Muscle of back (tissue), 11 donors: ENCODE measurements around the gene SHISA7. TPM values are rescaled to one million over a fixed set of nuclear protein-coding genes. Genes with fewer than 3 reads are reported as not detected.
A peak's percentile ranks its signal among the peaks of the same experiment; 100 is the strongest.
"Not testable (repeated sequence)": the region's sequence is repeated elsewhere in the genome, so short reads cannot be mapped to it uniquely, and the experiment has no call there.

Source experiments
- DNase-seq, 3 donors: peaks; one replicate each; pipeline versions ENCODE4 v3.0.0 to v3.0.0-alpha.2; 2013
- polyA plus RNA-seq, 10 donors: library from polyadenylated mRNA; unstranded; fragments of 120-200 nt; gene quantifications; one replicate each; pipeline ENCODE4 v1.2.1, GENCODE V29; 2013; ENCODE audit not compliant: insufficient read length in 10 of 10

Gene SHISA7
- polyA plus RNA-seq, 10 donors: 0.07 to 0.39 (median 0.15) TPM

GRCh38 chr19:55419624-55420236 lies 23.4 kb downstream of the SHISA7 start:
- DNase-seq: no peak

- no peak for DNase-seq
Observed at GRCh38 chr19:55419103-55419502, 24.0 kb downstream of the SHISA7 start.

GRCh38 chr19:55418185-55418584 lies 24.9 kb downstream of the SHISA7 start:
- peak; percentile 69 to 87 (median 81) for DNase-seq

- no peak for DNase-seq
Observed at GRCh38 chr19:55410168-55410567, 32.9 kb downstream of the SHISA7 start.

- DNase-seq: not testable (repeated sequence)
Observed at GRCh38 chr19:55409179-55409578, 33.9 kb downstream of the SHISA7 start.

GRCh38 chr19:55408533-55408872 lies 34.6 kb downstream of the SHISA7 start:
- no peak for DNase-seq

- DNase-seq: peak; percentile 99 to 100 (median 99)
Observed at GRCh38 chr19:55407800-55408532, 35.1 kb downstream of the SHISA7 start.

- DNase-seq: not testable (repeated sequence)
Observed at GRCh38 chr19:55407550-55407799, 35.6 kb downstream of the SHISA7 start, which contains the start of gene UBE2S. UBE2S (minus strand) TSS chr19:55407788; CDS start chr19:55407589, 199 bp downstream.

GRCh38 chr19:55406826-55407549 lies 36.1 kb downstream of the SHISA7 start:
- peak in 1 of 3 donors; percentile 69 for DNase-seq

GRCh38 chr19:55406091-55406825 lies 36.8 kb downstream of the SHISA7 start:
- no peak for DNase-seq

- no peak for DNase-seq
Observed at GRCh38 chr19:55405638-55406037, 37.5 kb downstream of the SHISA7 start.

- DNase-seq: no peak
Observed at GRCh38 chr19:55402509-55402908, 40.6 kb downstream of the SHISA7 start.

GRCh38 chr19:55401390-55401789 lies 41.7 kb downstream of the SHISA7 start:
- not testable (repeated sequence) for DNase-seq

- DNase-seq: no peak
Observed at GRCh38 chr19:55400281-55401087, 42.6 kb downstream of the SHISA7 start.

- DNase-seq: no peak
Observed at GRCh38 chr19:55398200-55398925, 44.7 kb downstream of the SHISA7 start.

- no peak for DNase-seq
Observed at GRCh38 chr19:55392820-55393761, 50.0 kb downstream of the SHISA7 start.

- DNase-seq: no peak
Observed at GRCh38 chr19:55391702-55392615, 51.1 kb downstream of the SHISA7 start.

- no peak for DNase-seq
Observed at GRCh38 chr19:55391191-55391670, 51.9 kb downstream of the SHISA7 start.
